Left ventricle myocardium inferior (tissue), 1 donor: ENCODE data around the gene NAT9. TPM values are rescaled to one million over a fixed set of nuclear protein-coding genes. Genes with fewer than 3 reads are reported as not detected.

ENCODE experiments used
- DNase-seq: peaks from one replicate; pipeline ENCODE4 v3.0.0-alpha.2; 2020
- H3K27ac ChIP-seq: fragments of 200-600 bp; replicated peaks from 2 replicates; pipeline ENCODE4 v1.8.0; 2021
- H3K27me3 ChIP-seq: fragments of 200-600 bp; 2 replicates; pipeline ENCODE4 v1.8.0; 2021; ENCODE audit warnings: low read depth
- H3K36me3 ChIP-seq: fragments of 200-600 bp; 2 replicates; pipeline ENCODE4 v1.8.0; 2021
- H3K4me1 ChIP-seq: fragments of 200-600 bp; 2 replicates; pipeline ENCODE4 v1.8.0; 2021
- H3K4me3 ChIP-seq: fragments of 200-600 bp; 2 replicates; pipeline ENCODE4 v1.8.0; 2021; ENCODE audit warnings: mild to moderate bottlenecking, moderate library complexity
- H3K9me3 ChIP-seq: fragments of 200-600 bp; replicated peaks from 2 replicates; pipeline ENCODE4 v1.8.0; 2021
- intact Hi-C: fragments of 100-400 bp; cut with micrococcal nuclease; formaldehyde crosslinking; loops from one replicate; pipeline ENCODE4 v1.11.0; 2022
- total RNA-seq: library from RNA; stranded (reverse); fragmentation: NEBNext Ultra II Directional; extraction: Animal tissue kit (Norgen Biotek cat#: 25700); gene quantifications from one replicate; pipeline ENCODE4 v1.2.1, GENCODE V29; 2021
- TF ChIP-seq, protein P1 (sequence below): fragments of 200-600 bp; IDR thresholded peaks from 2 replicates; pipeline ENCODE4 v1.8.0; 2021; ENCODE audit warnings: antibody characterized with exemption, mild to moderate bottlenecking, borderline replicate concordance
- donor health status: DM: no; HTN: yes; CAD: no; lungs with severe emphysema.

NAT9 gene
- total RNA-seq, 1 donor from 2014 or later: 18.6 TPM

DNA sequence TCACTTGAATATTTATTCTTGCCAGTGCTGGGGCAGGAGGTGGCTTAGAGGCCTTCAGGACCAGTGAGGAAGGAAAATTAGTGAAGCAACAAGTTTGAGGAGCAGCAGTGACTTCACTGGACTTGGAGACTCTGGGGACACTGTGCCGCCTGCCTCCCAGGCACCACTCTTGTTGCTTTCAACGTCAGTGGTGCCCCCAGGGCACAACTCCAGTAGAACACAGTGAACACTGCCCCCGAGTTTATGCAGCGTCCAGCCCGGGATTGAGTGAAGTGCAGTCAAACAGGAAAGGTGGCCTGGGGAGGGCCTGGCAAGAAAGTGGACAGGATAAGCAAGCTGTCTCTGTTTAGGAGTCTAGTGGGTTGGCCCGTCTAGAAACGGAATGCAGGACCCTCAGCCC lies 24.4 kb upstream of the NAT9 start:
- peaks cover 17% of the 10 kb centered on the region for H3K4me1 ChIP-seq
- H3K9me3 ChIP-seq: no peaks in the 10 kb centered on the region
- intact Hi-C loops: no loop called here
- DNase-seq: no peak
- peaks cover 56% of the 10 kb centered on the region for H3K36me3 ChIP-seq
- TF ChIP-seq, protein P1, sequence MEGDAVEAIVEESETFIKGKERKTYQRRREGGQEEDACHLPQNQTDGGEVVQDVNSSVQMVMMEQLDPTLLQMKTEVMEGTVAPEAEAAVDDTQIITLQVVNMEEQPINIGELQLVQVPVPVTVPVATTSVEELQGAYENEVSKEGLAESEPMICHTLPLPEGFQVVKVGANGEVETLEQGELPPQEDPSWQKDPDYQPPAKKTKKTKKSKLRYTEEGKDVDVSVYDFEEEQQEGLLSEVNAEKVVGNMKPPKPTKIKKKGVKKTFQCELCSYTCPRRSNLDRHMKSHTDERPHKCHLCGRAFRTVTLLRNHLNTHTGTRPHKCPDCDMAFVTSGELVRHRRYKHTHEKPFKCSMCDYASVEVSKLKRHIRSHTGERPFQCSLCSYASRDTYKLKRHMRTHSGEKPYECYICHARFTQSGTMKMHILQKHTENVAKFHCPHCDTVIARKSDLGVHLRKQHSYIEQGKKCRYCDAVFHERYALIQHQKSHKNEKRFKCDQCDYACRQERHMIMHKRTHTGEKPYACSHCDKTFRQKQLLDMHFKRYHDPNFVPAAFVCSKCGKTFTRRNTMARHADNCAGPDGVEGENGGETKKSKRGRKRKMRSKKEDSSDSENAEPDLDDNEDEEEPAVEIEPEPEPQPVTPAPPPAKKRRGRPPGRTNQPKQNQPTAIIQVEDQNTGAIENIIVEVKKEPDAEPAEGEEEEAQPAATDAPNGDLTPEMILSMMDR: no peak
- no peak overlapping the region for H3K27ac ChIP-seq
- H3K27me3 ChIP-seq: no peaks in the 10 kb centered on the region
- no peak overlapping the region for H3K4me3 ChIP-seq

DNA sequence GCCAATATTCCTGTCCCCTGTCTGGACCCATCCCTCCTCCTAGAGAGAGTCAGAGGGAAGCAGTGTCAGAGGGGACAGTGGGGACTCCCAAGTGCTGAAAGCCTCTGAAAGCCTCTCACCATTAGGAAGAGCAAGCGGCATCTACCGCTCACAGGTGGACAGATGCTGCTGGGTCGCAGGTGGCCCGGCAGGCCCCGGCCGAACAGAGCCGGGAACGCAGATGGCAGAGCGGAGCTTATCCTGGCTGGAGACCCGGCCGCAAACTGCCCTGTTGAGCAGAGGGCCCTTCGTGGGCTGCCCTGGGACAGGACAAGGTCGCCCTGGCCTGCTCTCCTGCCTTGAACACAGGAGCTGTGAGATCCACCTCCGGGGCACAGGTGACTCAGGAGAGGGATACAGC lies 23.0 kb upstream of the NAT9 start:
- no peak for DNase-seq
- intact Hi-C loops: loop anchor here (5.0 kb wide), 1 partner anchor 63 kb away; no protein-coding TSS in a partner anchor
- Histone ChIP-seq H3K4me1 (peaks cover 11% of the 10 kb centered on the region), H3K27ac (no peak overlapping the region), H3K9me3 (no peaks in the 10 kb centered on the region), H3K27me3 (no peaks in the 10 kb centered on the region), H3K4me3 (no peak overlapping the region), H3K36me3 (peaks cover 71% of the 10 kb centered on the region)
- TF ChIP-seq, protein P1: no peak

DNA sequence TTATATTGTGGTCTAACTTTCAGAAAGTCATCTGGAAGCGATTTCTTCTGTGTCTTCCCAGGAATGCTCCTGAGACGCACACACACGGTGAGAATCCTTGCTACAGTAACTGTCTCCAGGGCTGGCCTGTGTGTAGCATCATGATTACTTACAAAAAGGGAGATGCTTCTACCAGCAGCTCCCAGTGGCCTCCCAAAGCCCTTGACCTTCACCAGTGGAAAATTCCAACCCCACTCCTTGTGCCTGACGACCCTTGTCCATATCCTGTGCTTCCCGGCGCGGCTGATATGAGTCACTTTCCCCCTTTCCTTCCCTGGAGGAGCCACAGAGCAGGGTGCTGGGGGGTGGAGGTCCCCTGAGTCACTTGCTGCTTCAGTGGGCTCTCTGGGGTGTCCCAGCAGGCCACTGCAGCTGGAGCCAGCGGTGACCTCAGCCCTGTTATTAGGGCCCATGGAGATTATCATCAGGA lies 22.1 kb upstream of the NAT9 start:
- TF ChIP-seq, protein P1: no peak
- peaks cover 79% of the 10 kb centered on the region for H3K36me3 ChIP-seq
- no peaks in the 10 kb centered on the region for H3K27me3 ChIP-seq
- no peak overlapping the region for H3K4me3 ChIP-seq
- intact Hi-C loops: loop anchor here (5.0 kb wide), 1 partner anchor 64 kb away; no protein-coding TSS in a partner anchor
- no peak for DNase-seq
- no peaks in the 10 kb centered on the region for H3K9me3 ChIP-seq
- H3K4me1 ChIP-seq: peaks cover 11% of the 10 kb centered on the region
- no peak overlapping the region for H3K27ac ChIP-seq

DNA sequence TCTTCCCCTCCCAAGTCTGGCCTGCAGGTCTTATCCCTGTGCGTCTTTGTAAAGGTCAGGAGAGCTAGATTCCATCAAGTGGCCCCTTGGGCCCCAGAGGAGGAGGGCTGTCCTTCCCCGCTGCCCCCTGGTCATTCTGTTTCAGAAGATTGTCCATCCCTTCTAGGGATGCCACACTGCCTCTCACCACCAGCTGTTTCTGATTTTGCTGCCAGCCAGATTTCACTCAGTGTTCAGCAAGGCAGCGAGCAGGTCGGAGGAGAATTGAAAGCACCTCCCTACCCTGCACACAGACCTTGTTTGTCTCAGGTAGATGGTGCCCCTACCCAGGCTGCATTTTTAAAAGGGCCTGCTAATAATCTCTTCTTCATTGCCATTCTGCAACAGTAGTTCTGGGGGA lies 21.7 kb upstream of the NAT9 start:
- H3K27me3 ChIP-seq: no peaks in the 10 kb centered on the region
- H3K9me3 ChIP-seq: no peaks in the 10 kb centered on the region
- peaks cover 11% of the 10 kb centered on the region for H3K4me1 ChIP-seq
- no peak overlapping the region for H3K4me3 ChIP-seq
- intact Hi-C loops: loop anchor here (5.0 kb wide), 1 partner anchor 64 kb away; no protein-coding TSS in a partner anchor
- no peak overlapping the region for H3K27ac ChIP-seq
- TF ChIP-seq, protein P1: no peak
- no peak for DNase-seq
- peaks cover 81% of the 10 kb centered on the region for H3K36me3 ChIP-seq

DNA sequence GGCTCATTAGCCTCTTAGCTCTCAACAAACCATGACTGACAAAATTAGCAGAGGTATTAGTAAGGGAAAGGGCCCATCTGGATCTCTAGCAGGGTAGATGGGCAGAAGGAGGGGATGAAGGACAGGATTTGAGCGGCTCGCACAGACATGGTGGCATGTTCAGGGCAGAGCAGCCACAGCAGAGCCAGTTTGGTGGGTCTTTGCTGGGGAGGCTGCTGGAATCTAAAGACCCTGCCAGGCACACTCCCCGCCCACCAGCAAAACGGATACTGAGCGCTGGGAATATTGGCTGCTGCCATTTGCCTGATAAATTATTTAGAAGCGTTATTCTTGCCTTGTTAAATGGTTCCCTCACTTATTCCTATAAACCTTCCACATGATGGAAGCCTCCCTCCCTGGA lies 20.7 kb upstream of the NAT9 start:
- peaks cover 11% of the 10 kb centered on the region for H3K4me1 ChIP-seq
- TF ChIP-seq, protein P1: no peak
- peaks cover 87% of the 10 kb centered on the region for H3K36me3 ChIP-seq
- no peak overlapping the region for H3K27ac ChIP-seq
- no peaks in the 10 kb centered on the region for H3K9me3 ChIP-seq
- no peaks in the 10 kb centered on the region for H3K27me3 ChIP-seq
- intact Hi-C loops: loop anchor here (5.0 kb wide), 1 partner anchor 65 kb away; no protein-coding TSS in a partner anchor
- DNase-seq: no peak
- H3K4me3 ChIP-seq: no peak overlapping the region
